HCT116 (cell line): Measurements from ENCODE around the gene TCEANC2. TPM values are rescaled to one million over a fixed set of nuclear protein-coding genes. Genes with fewer than 3 reads are reported as not detected.

ENCODE experiments used
- ATAC-seq: fragments of 200-7000 bp; cut with Tn5 transposase; 2 replicates; pipeline ENCODE4 v1.9.1; 2020; ENCODE audit warnings: mild to moderate bottlenecking, moderate library complexity
- BruUV-seq: library from RNA; stranded (reverse); fragments of 400-500 nt; replicated peaks from 2 replicates; lab custom pipeline; 2021; lab: Mats Ljungman, UMichigan
- CTCF ChIA-PET: fragments of 300-600 bp; sonication (Branson Sonifier 250); formaldehyde crosslinking; loops from one replicate; lab custom pipeline; 2021; ENCODE audit warnings: antibody characterized with exemption; lab: Charles Lee
- POLR2A ChIA-PET: fragments of 300-600, 350-600 bp; sonication (Branson Sonifier 250); formaldehyde crosslinking; loops from one replicate; lab custom pipeline; 2021; ENCODE audit warnings: antibody characterized with exemption; lab: Charles Lee
- RAD21 ChIA-PET, 2 experiments: fragments of 300-600 bp; sonication (Branson Sonifier 250); formaldehyde crosslinking; loops; one replicate each; lab custom pipeline; 2023; ENCODE audit warnings: low total read pairs in 2 of 2; ENCODE audit not compliant: uncharacterized antibody in 2 of 2, unreplicated experiment in 2 of 2, low non-redundant PET in 1 of 2; lab: Charles Lee
- DNase-seq: peaks from one replicate; pipeline ENCODE4 v3.0.0-alpha.2; 2010; ENCODE audit warnings: low read depth, low spot score
- H2AFZ ChIP-seq: fragments of 200-600 bp; shearing (Covaris generic), sonication (generic); 2 replicates; pipeline ENCODE4 v1.6.1; 2017; ENCODE audit warnings: low read depth, mixed run types, mixed read lengths, antibody characterized with exemption, low read length; ENCODE audit not compliant: poor library complexity, severe bottlenecking
- H3K27ac ChIP-seq: 2 replicates; pipeline ENCODE4 v1.5.1; 2012; ENCODE audit warnings: low read depth, low read length
- H3K27me3 ChIP-seq: fragments of 200-600 bp; sonication (generic); 2 replicates; pipeline ENCODE4 v1.6.1; 2016; ENCODE audit warnings: mixed run types, low read length, mixed read lengths; ENCODE audit not compliant: insufficient read depth
- H3K36me3 ChIP-seq, 2 experiments: fragments of 200-500 bp in 1 of 2; fragments of 200-600 bp in 1 of 2; sonication (Bioruptor generic) in 1 of 2; sonication (generic) in 1 of 2; 2 replicates each; pipeline versions ENCODE4 v1.5.1 to v1.6.1; 2014 to 2016; ENCODE audit warnings: low read length in 2 of 2, inconsistent platforms in 1 of 2, mixed read lengths in 1 of 2, mixed run types in 1 of 2; ENCODE audit not compliant: insufficient read depth in 2 of 2, control insufficient read depth in 1 of 2
- H3K4me1 ChIP-seq, 2 experiments: fragments of 200-600 bp in 1 of 2; sonication (generic) in 1 of 2; 2 replicates each; pipeline versions ENCODE4 v1.5.1 to v1.6.1; 2012 to 2017; ENCODE audit warnings: low read length in 2 of 2, inconsistent platforms in 1 of 2, mild to moderate bottlenecking in 1 of 2, mixed read lengths in 1 of 2, mixed run types in 1 of 2, moderate library complexity in 1 of 2; ENCODE audit not compliant: insufficient read depth in 2 of 2, control insufficient read depth in 1 of 2
- H3K4me2 ChIP-seq: fragments of 200-600 bp; sonication (generic); 2 replicates; pipeline ENCODE4 v1.6.1; 2017; ENCODE audit warnings: mixed run types, low read length, mixed read lengths
- H3K4me3 ChIP-seq, 2 experiments: fragments of 200-600 bp in 1 of 2; sonication (generic) in 1 of 2; replicated peaks in 1 of 2; 2 replicates each; pipeline ENCODE4 v1.5.1; 2011 to 2016; ENCODE audit warnings: low read length in 2 of 2, control low read depth in 1 of 2, low read depth in 1 of 2, mild to moderate bottlenecking in 1 of 2, mixed read lengths in 1 of 2, mixed run types in 1 of 2
- H3K79me2 ChIP-seq: fragments of 200-600 bp; sonication (generic); 2 replicates; pipeline ENCODE4 v1.6.1; 2017; ENCODE audit warnings: mild to moderate bottlenecking, mixed run types, low read length, moderate library complexity, mixed read lengths; ENCODE audit not compliant: insufficient read depth
- H3K9ac ChIP-seq: fragments of 200-600 bp; sonication (generic); 2 replicates; pipeline ENCODE4 v1.6.1; 2016; ENCODE audit warnings: low read length, mixed read lengths
- H3K9me2 ChIP-seq: fragments of 200-600 bp; sonication (generic), shearing (Covaris generic); 2 replicates; pipeline ENCODE4 v1.6.1; 2017; ENCODE audit warnings: mixed run types, mild to moderate bottlenecking, moderate library complexity; ENCODE audit not compliant: insufficient read depth
- H3K9me3 ChIP-seq, 2 experiments: fragments of 200-500 bp in 1 of 2; fragments of 200-600 bp in 1 of 2; sonication (Bioruptor generic) in 1 of 2; sonication (generic) in 1 of 2; 2 replicates each; pipeline ENCODE4 v1.6.1; 2014 to 2017; ENCODE audit warnings: low read length in 2 of 2, mixed read lengths in 2 of 2, inconsistent platforms in 1 of 2, low read depth in 1 of 2, mild to moderate bottlenecking in 1 of 2, mixed run types in 1 of 2, moderate library complexity in 1 of 2; ENCODE audit not compliant: control insufficient read depth in 1 of 2, insufficient read depth in 1 of 2
- H4K20me1 ChIP-seq: fragments of 200-600 bp; sonication (generic), shearing (Covaris generic); 2 replicates; pipeline ENCODE4 v1.6.1; 2017; ENCODE audit warnings: mixed run types, mild to moderate bottlenecking, moderate library complexity; ENCODE audit not compliant: insufficient read depth
- CBX3 ChIP-seq: IDR thresholded peaks from 2 replicates; pipeline ENCODE4 v1.6.1; 2012; ENCODE audit warnings: low read depth
- CEBPB ChIP-seq: IDR thresholded peaks from 2 replicates; pipeline ENCODE4 v1.6.1; 2012; ENCODE audit warnings: low read depth
- EGR1 ChIP-seq: IDR thresholded peaks from 2 replicates; pipeline ENCODE4 v1.6.1; 2012; ENCODE audit warnings: low read depth
- EZH2phosphoT487 ChIP-seq: fragments of 200-600 bp; IDR thresholded peaks from 2 replicates; pipeline ENCODE4 v1.6.1; 2018; ENCODE audit warnings: antibody characterized with exemption, borderline replicate concordance
- FOSL1 ChIP-seq: IDR thresholded peaks from 2 replicates; pipeline ENCODE4 v1.6.1; 2012; ENCODE audit warnings: low read depth
- JUND ChIP-seq: IDR thresholded peaks from 2 replicates; pipeline ENCODE4 v1.6.1; 2012
- POLR2A ChIP-seq: IDR thresholded peaks from 2 replicates; pipeline ENCODE4 v1.7.0; 2011; ENCODE audit warnings: borderline replicate concordance; ENCODE audit not compliant: insufficient read depth, insufficient read length; ENCODE audit errors: extremely low read depth
- POLR2AphosphoS5 ChIP-seq: IDR thresholded peaks from 2 replicates; pipeline ENCODE4 v1.6.1; 2011; ENCODE audit warnings: mild to moderate bottlenecking, low read depth, low read length, moderate library complexity
- SP1 ChIP-seq: IDR thresholded peaks from 2 replicates; pipeline ENCODE4 v1.6.1; 2012; ENCODE audit warnings: low read depth
- SRF ChIP-seq: IDR thresholded peaks from 2 replicates; pipeline ENCODE4 v1.6.1; 2012; ENCODE audit warnings: low read depth
- TCF7L2 ChIP-seq: IDR thresholded peaks from 2 replicates; pipeline ENCODE4 v1.7.0; 2011; ENCODE audit warnings: borderline replicate concordance, inconsistent platforms; ENCODE audit not compliant: insufficient read depth, insufficient read length; ENCODE audit errors: extremely low read depth
- ZNF274 ChIP-seq: fragments of 200-500 bp; sonication (Bioruptor generic); IDR thresholded peaks from 2 replicates; pipeline ENCODE4 v1.6.1; 2014; ENCODE audit warnings: mild to moderate bottlenecking, low read depth, low read length, inconsistent platforms
- intact Hi-C: fragments of 100-400 bp; cut with micrococcal nuclease; formaldehyde crosslinking; loops from 2 replicates; pipeline ENCODE4 v1.10.0; 2022
- total RNA-seq: library from RNA; stranded (reverse); gene quantifications from one replicate; pipeline ENCODE4 v1.2.1, GENCODE V29; 2021; ENCODE audit not compliant: unreplicated experiment
- TF ChIP-seq, protein P1 (sequence below): IDR thresholded peaks from 2 replicates; pipeline ENCODE4 v1.6.1; 2011; ENCODE audit warnings: mild to moderate bottlenecking, low read length, moderate library complexity; ENCODE audit not compliant: insufficient replicate concordance; ENCODE audit errors: extremely low read depth
- TF ChIP-seq, protein P2 (sequence below): IDR thresholded peaks from 2 replicates; pipeline ENCODE4 v1.6.1; 2012
- TF ChIP-seq, protein P3 (sequence below): IDR thresholded peaks from 2 replicates; pipeline ENCODE4 v1.6.1; 2012; ENCODE audit warnings: low read depth
- TF ChIP-seq, protein P4 (sequence below), 3 experiments: fragments of 200-600 bp in 1 of 3; sonication (generic) in 1 of 3; IDR thresholded peaks in 2 of 3; conservative IDR thresholded peaks in 1 of 3; 2 replicates each; pipeline ENCODE4 v1.5.1; 2012 to 2017; ENCODE audit warnings: low read depth in 2 of 3, low read length in 2 of 3, antibody characterized with exemption in 1 of 3, borderline replicate concordance in 1 of 3, control low read depth in 1 of 3, mild to moderate bottlenecking in 1 of 3, mixed read lengths in 1 of 3, mixed run types in 1 of 3, moderate library complexity in 1 of 3; ENCODE audit not compliant: insufficient read depth in 1 of 3

Gene TCEANC2
- total RNA-seq, 1 experiment from 2014 or later, result 5.4 TPM

DNA sequence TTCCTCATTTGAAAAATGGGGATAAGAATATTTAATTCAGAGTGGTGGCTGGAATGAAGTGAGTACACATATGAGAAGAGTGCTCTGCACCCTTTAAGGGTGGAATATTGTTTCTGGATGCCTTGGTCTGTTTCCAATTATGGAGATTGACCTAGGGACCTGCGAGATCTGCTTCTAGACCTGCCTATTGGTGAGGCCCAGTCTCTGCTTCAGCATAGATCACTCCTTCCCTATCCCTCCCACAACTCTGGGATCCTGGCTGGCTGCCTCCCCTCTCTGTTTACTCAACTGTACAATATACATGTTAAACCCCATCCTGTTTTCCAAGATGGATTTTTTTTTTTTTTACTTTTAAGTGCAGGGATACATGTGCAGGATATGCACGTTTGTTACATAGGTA lies 29.1 kb upstream of the TCEANC2 start:
- no TSS peak for BruUV-seq
- Histone ChIP-seq H3K9me3 (no peaks in the 10 kb centered on the region), H3K36me3 (no peaks in the 10 kb centered on the region), H2AFZ (no peak overlapping the region), H3K27ac (no peak overlapping the region), H3K4me1 (no peaks in the 10 kb centered on the region), H3K27me3 (no peaks in the 10 kb centered on the region), H3K4me2 (no peak overlapping the region), H4K20me1 (no peaks in the 10 kb centered on the region), H3K4me3 (no peak overlapping the region), H3K9ac (no peak overlapping the region), H3K79me2 (no peaks in the 10 kb centered on the region), H3K9me2 (no peaks in the 10 kb centered on the region)
- TF ChIP-seq, protein P1, sequence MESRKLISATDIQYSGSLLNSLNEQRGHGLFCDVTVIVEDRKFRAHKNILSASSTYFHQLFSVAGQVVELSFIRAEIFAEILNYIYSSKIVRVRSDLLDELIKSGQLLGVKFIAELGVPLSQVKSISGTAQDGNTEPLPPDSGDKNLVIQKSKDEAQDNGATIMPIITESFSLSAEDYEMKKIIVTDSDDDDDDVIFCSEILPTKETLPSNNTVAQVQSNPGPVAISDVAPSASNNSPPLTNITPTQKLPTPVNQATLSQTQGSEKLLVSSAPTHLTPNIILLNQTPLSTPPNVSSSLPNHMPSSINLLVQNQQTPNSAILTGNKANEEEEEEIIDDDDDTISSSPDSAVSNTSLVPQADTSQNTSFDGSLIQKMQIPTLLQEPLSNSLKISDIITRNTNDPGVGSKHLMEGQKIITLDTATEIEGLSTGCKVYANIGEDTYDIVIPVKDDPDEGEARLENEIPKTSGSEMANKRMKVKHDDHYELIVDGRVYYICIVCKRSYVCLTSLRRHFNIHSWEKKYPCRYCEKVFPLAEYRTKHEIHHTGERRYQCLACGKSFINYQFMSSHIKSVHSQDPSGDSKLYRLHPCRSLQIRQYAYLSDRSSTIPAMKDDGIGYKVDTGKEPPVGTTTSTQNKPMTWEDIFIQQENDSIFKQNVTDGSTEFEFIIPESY, result no peak
- TF ChIP-seq, protein P2, sequence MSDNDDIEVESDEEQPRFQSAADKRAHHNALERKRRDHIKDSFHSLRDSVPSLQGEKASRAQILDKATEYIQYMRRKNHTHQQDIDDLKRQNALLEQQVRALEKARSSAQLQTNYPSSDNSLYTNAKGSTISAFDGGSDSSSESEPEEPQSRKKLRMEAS, result no peak
- TF ChIP-seq SRF, result no peak
- TF ChIP-seq ZNF274, result no peak
- no peak for TF ChIP-seq EGR1
- no peak for TF ChIP-seq JUND
- no peak for TF ChIP-seq EZH2phosphoT487
- TF ChIP-seq POLR2AphosphoS5, result no peak
- TF ChIP-seq SP1, result no peak
- no peak for TF ChIP-seq CEBPB
- TF ChIP-seq TCF7L2, result no peak
- no peak for TF ChIP-seq POLR2A
- TF ChIP-seq FOSL1, result no peak
- TF ChIP-seq, protein P3, sequence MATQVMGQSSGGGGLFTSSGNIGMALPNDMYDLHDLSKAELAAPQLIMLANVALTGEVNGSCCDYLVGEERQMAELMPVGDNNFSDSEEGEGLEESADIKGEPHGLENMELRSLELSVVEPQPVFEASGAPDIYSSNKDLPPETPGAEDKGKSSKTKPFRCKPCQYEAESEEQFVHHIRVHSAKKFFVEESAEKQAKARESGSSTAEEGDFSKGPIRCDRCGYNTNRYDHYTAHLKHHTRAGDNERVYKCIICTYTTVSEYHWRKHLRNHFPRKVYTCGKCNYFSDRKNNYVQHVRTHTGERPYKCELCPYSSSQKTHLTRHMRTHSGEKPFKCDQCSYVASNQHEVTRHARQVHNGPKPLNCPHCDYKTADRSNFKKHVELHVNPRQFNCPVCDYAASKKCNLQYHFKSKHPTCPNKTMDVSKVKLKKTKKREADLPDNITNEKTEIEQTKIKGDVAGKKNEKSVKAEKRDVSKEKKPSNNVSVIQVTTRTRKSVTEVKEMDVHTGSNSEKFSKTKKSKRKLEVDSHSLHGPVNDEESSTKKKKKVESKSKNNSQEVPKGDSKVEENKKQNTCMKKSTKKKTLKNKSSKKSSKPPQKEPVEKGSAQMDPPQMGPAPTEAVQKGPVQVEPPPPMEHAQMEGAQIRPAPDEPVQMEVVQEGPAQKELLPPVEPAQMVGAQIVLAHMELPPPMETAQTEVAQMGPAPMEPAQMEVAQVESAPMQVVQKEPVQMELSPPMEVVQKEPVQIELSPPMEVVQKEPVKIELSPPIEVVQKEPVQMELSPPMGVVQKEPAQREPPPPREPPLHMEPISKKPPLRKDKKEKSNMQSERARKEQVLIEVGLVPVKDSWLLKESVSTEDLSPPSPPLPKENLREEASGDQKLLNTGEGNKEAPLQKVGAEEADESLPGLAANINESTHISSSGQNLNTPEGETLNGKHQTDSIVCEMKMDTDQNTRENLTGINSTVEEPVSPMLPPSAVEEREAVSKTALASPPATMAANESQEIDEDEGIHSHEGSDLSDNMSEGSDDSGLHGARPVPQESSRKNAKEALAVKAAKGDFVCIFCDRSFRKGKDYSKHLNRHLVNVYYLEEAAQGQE, result no peak
- no peak for TF ChIP-seq CBX3
- TF ChIP-seq, protein P4, sequence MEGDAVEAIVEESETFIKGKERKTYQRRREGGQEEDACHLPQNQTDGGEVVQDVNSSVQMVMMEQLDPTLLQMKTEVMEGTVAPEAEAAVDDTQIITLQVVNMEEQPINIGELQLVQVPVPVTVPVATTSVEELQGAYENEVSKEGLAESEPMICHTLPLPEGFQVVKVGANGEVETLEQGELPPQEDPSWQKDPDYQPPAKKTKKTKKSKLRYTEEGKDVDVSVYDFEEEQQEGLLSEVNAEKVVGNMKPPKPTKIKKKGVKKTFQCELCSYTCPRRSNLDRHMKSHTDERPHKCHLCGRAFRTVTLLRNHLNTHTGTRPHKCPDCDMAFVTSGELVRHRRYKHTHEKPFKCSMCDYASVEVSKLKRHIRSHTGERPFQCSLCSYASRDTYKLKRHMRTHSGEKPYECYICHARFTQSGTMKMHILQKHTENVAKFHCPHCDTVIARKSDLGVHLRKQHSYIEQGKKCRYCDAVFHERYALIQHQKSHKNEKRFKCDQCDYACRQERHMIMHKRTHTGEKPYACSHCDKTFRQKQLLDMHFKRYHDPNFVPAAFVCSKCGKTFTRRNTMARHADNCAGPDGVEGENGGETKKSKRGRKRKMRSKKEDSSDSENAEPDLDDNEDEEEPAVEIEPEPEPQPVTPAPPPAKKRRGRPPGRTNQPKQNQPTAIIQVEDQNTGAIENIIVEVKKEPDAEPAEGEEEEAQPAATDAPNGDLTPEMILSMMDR (IDR thresholded peaks at IDR 0.05 in 2 of 3, conservative IDR thresholded peaks at IDR 0.05 in 1 of 3; ENCODE audit: borderline replicate concordance in 1 of 3, insufficient read depth in 1 of 3, low read depth in 2 of 3, low read length in 2 of 3), result no peak
- intact Hi-C loops, result no loop called here
- CTCF ChIA-PET, result no interaction called here
- DNase-seq (no peak), ATAC-seq (no peak)
- POLR2A ChIA-PET, result no interaction called here
- RAD21 ChIA-PET, result no interaction called here
